PC-9 (cell line): ENCODE data around the gene BCAS3. TPM values are rescaled to one million over a fixed set of nuclear protein-coding genes. Genes with fewer than 3 reads are reported as not detected.

Experiments used
- BruUV-seq: library from RNA; stranded (reverse); fragments of 400-500 nt; replicated peaks from 2 replicates; lab custom pipeline; 2021; lab: Mats Ljungman, UMichigan
- CTCF ChIA-PET: fragments of 300-600 bp; sonication (Branson Sonifier 250); formaldehyde crosslinking; loops from one replicate; lab custom pipeline; 2022; ENCODE audit warnings: antibody characterized with exemption; lab: Charles Lee
- POLR2A ChIA-PET: fragments of 300-600 bp; sonication (Branson Sonifier 250); formaldehyde crosslinking; loops from one replicate; lab custom pipeline; 2022; ENCODE audit warnings: antibody characterized with exemption; ENCODE audit not compliant: unreplicated experiment; lab: Charles Lee
- DNase-seq, 2 experiments: peaks; one replicate each; pipeline versions ENCODE4 v3.0.0 to v3.0.0-alpha.2; 2015 to 2022; ENCODE audit warnings: mixed read lengths in 1 of 2
- H2AFZ ChIP-seq: fragments of 200-600 bp; sonication (generic); 2 replicates; pipeline ENCODE4 v1.8.1; 2017; ENCODE audit warnings: antibody characterized with exemption
- H3F3A ChIP-seq: fragments of 200-600 bp; sonication (generic); 2 replicates; pipeline ENCODE4 v1.8.1; 2017; ENCODE audit warnings: antibody characterized with exemption, mild to moderate bottlenecking, low read depth; ENCODE audit not compliant: insufficient read depth
- H3K27ac ChIP-seq: fragments of 200-600 bp; sonication (generic); 2 replicates; pipeline ENCODE4 v1.6.1; 2016; ENCODE audit warnings: mixed run types
- H3K27me3 ChIP-seq: fragments of 200-600 bp; sonication (generic); 2 replicates; pipeline ENCODE4 v1.6.1; 2016; ENCODE audit warnings: low read depth, mixed run types; ENCODE audit not compliant: insufficient read depth
- H3K36me3 ChIP-seq: fragments of 200-600 bp; sonication (generic); 2 replicates; pipeline ENCODE4 v1.6.1; 2016; ENCODE audit warnings: low read depth, mixed run types
- H3K4me1 ChIP-seq: fragments of 200-600 bp; sonication (generic); replicated peaks from 2 replicates; pipeline ENCODE4 v1.6.1; 2016; ENCODE audit warnings: mixed run types; ENCODE audit not compliant: insufficient read depth
- H3K4me2 ChIP-seq: fragments of 200-600 bp; sonication (generic); 2 replicates; pipeline ENCODE4 v1.6.1; 2017; ENCODE audit warnings: mixed run types
- H3K4me3 ChIP-seq: fragments of 200-600 bp; sonication (generic); 2 replicates; pipeline ENCODE4 v1.6.1; 2016; ENCODE audit warnings: mixed run types
- H3K79me2 ChIP-seq: fragments of 200-600 bp; sonication (generic); 2 replicates; pipeline ENCODE4 v1.6.1; 2017; ENCODE audit warnings: low read depth, mixed run types
- H3K9me2 ChIP-seq: fragments of 200-600 bp; sonication (generic); 2 replicates; pipeline ENCODE4 v1.8.1; 2017; ENCODE audit warnings: mild to moderate bottlenecking; ENCODE audit not compliant: insufficient read depth
- H3K9me3 ChIP-seq: fragments of 200-600 bp; sonication (generic); 2 replicates; pipeline ENCODE4 v1.8.1; 2016; ENCODE audit warnings: low read depth; ENCODE audit not compliant: insufficient read depth
- H4K20me1 ChIP-seq: fragments of 200-600 bp; sonication (generic); 2 replicates; pipeline ENCODE4 v1.8.1; 2017; ENCODE audit not compliant: insufficient read depth
- CTCF ChIP-seq: fragments of 200-600 bp; sonication (generic); conservative IDR thresholded peaks from 2 replicates; pipeline ENCODE4 v1.6.1; 2017; ENCODE audit warnings: mixed run types, antibody characterized with exemption, mild to moderate bottlenecking, moderate library complexity
- EZH2 ChIP-seq: fragments of 200-600 bp; sonication (generic); IDR thresholded peaks from 2 replicates; pipeline ENCODE4 v1.8.0; 2017; ENCODE audit warnings: antibody characterized with exemption, low read depth
- intact Hi-C: fragments of 100-400 bp; cut with micrococcal nuclease; formaldehyde crosslinking; loops from one replicate; pipeline ENCODE4 v1.10.0; 2022; ENCODE audit not compliant: unreplicated experiment
- total RNA-seq: library from RNA; stranded (reverse); gene quantifications from 2 replicates; pipeline ENCODE4 v1.2.3, GENCODE V29; 2021

Gene BCAS3
- total RNA-seq, 1 experiment from 2014 or later = 26.0 TPM

GRCh38 chr17:60679287-60679686, 1.6 kb downstream of the BCAS3 start:
- Histone ChIP-seq H3K27me3 (no peaks in the 10 kb centered on the region), H3K36me3 (no peaks in the 10 kb centered on the region), H3F3A (peaks cover 20% of the 10 kb centered on the region), H3K4me2 (no peak overlapping the region), H4K20me1 (no peaks in the 10 kb centered on the region), H3K9me2 (no peaks in the 10 kb centered on the region), H3K27ac (no peak overlapping the region), H2AFZ (no peak overlapping the region), H3K4me1 (peaks cover 30% of the 10 kb centered on the region), H3K4me3 (no peak overlapping the region), H3K79me2 (peaks cover 9% of the 10 kb centered on the region; the same call in 1 of the 2 replicates), H3K9me3 (no peaks in the 10 kb centered on the region)
- POLR2A ChIA-PET = no interaction called here
- BruUV-seq = no TSS peak
- TF ChIP-seq CTCF (no peak), EZH2 (no peak)
- intact Hi-C loops = no loop called here
- CTCF ChIA-PET = no interaction called here
- DNase-seq = no peak

GRCh38 chr17:60680754-60681153, 3.1 kb downstream of the BCAS3 start:
- Histone ChIP-seq H3K36me3 (no peaks in the 10 kb centered on the region), H3K4me1 (peaks cover 30% of the 10 kb centered on the region), H3K4me3 (no peak overlapping the region), H3K9me3 (no peaks in the 10 kb centered on the region), H3K4me2 (no peak overlapping the region), H3K27ac (no peak overlapping the region), H3K79me2 (peaks cover 9% of the 10 kb centered on the region; the same call in 1 of the 2 replicates), H3K27me3 (no peaks in the 10 kb centered on the region), H3F3A (peaks cover 18% of the 10 kb centered on the region), H4K20me1 (no peaks in the 10 kb centered on the region), H3K9me2 (no peaks in the 10 kb centered on the region), H2AFZ (no peak overlapping the region)
- BruUV-seq = no TSS peak
- POLR2A ChIA-PET = interaction anchor here (0.6 kb wide), 1 partner anchor 63 kb away, joined by 3 read pairs; no protein-coding TSS in a partner anchor
- DNase-seq = no peak
- no peak for TF ChIP-seq EZH2
- TF ChIP-seq CTCF = no peak
- intact Hi-C loops = no loop called here
- CTCF ChIA-PET = no interaction called here

- ChIA-PET CTCF (no interaction called here), POLR2A (no interaction called here)
- H3K9me3 ChIP-seq = no peaks in the 10 kb centered on the region
- no peaks in the 10 kb centered on the region for H3K79me2 ChIP-seq
- H4K20me1 ChIP-seq = no peaks in the 10 kb centered on the region
- H3K4me1 ChIP-seq = peaks cover 24% of the 10 kb centered on the region
- no peak overlapping the region for H2AFZ ChIP-seq
- H3K9me2 ChIP-seq = no peaks in the 10 kb centered on the region
- no peaks in the 10 kb centered on the region for H3K27me3 ChIP-seq
- no peak overlapping the region for H3K4me2 ChIP-seq
- H3K27ac ChIP-seq = no peak overlapping the region
- no peak overlapping the region for H3K4me3 ChIP-seq
- DNase-seq = no peak
- peaks cover 18% of the 10 kb centered on the region for H3F3A ChIP-seq
- peaks cover 5% of the 10 kb centered on the region; the same call in 1 of the 2 replicates for H3K36me3 ChIP-seq
- no TSS peak for BruUV-seq
- intact Hi-C loops = no loop called here
- TF ChIP-seq CTCF (no peak), EZH2 (no peak)
These were observed 7.8 kb downstream of the BCAS3 start for GRCh38 chr17:60685437-60685836.
